WTC11 (cell line): Measurements from ENCODE around the gene COBL.

Experiments
- ATF1 ChIP-seq: sonication (generic); formaldehyde crosslinking; IDR thresholded peaks from 2 replicates; pipeline ENCODE4 v1.8.1; 2023; ENCODE audit warnings: mild to moderate bottlenecking, moderate library complexity, missing genetic modification reagents
- CTCF ChIP-seq: fragments of 200-600 bp; IDR thresholded peaks from 2 replicates; pipeline ENCODE4 v1.8.0; 2022; ENCODE audit warnings: antibody characterized with exemption
- ESRRA ChIP-seq: sonication (generic); formaldehyde crosslinking; IDR thresholded peaks from 2 replicates; pipeline ENCODE4 v1.8.1; 2022; ENCODE audit warnings: mild to moderate bottlenecking, missing genetic modification reagents, borderline replicate concordance
- HMGXB4 ChIP-seq: sonication (generic); formaldehyde crosslinking; IDR thresholded peaks from 2 replicates; pipeline ENCODE4 v1.8.1; 2023; ENCODE audit warnings: mild to moderate bottlenecking, moderate library complexity, missing genetic modification reagents
- MAX ChIP-seq: sonication (generic); formaldehyde crosslinking; IDR thresholded peaks from 2 replicates; pipeline ENCODE4 v1.8.0; 2022; ENCODE audit warnings: mild to moderate bottlenecking, missing genetic modification reagents
- NFYB ChIP-seq: sonication (generic); formaldehyde crosslinking; conservative IDR thresholded peaks from 2 replicates; pipeline ENCODE4 v1.8.0; 2022; ENCODE audit warnings: low read depth, missing genetic modification reagents
- PREB ChIP-seq: sonication (generic); formaldehyde crosslinking; IDR thresholded peaks from 2 replicates; pipeline ENCODE4 v1.8.1; 2022; ENCODE audit warnings: mild to moderate bottlenecking, missing genetic modification reagents, moderate library complexity, borderline replicate concordance
- RELA ChIP-seq: sonication (generic); formaldehyde crosslinking; IDR thresholded peaks from 2 replicates; pipeline ENCODE4 v1.8.1; 2022; ENCODE audit warnings: missing genetic modification reagents, mild to moderate bottlenecking, borderline replicate concordance
- USF1 ChIP-seq: sonication (generic); formaldehyde crosslinking; IDR thresholded peaks from 2 replicates; pipeline ENCODE4 v1.8.0; 2022; ENCODE audit warnings: mild to moderate bottlenecking, missing genetic modification reagents
- ZNF121 ChIP-seq: sonication (generic); formaldehyde crosslinking; IDR thresholded peaks from 2 replicates; pipeline ENCODE4 v1.8.0; 2023; ENCODE audit warnings: missing genetic modification reagents
- ZNF416 ChIP-seq: fragments of 250-450 bp; sonication (Bioruptor Pico); IDR thresholded peaks from 2 replicates; pipeline ENCODE4 v1.9.0; 2021; ENCODE audit warnings: mild to moderate bottlenecking, inconsistent platforms

GRCh38 chr7:51198654-51199053 is 118.0 kb downstream of the COBL start:
- no peak for TF ChIP-seq USF1 (CRISPR knock-in tag)
- no peak for TF ChIP-seq HMGXB4 (CRISPR knock-in tag)
- TF ChIP-seq MAX (CRISPR knock-in tag), result no peak
- no peak for TF ChIP-seq ZNF416 (CRISPR knock-in tag)
- no peak for TF ChIP-seq PREB
- no peak for TF ChIP-seq ESRRA (CRISPR knock-in tag)
- no peak for TF ChIP-seq NFYB (CRISPR knock-in tag)
- no peak for TF ChIP-seq CTCF
- no peak for TF ChIP-seq ZNF121 (CRISPR knock-in tag)
- TF ChIP-seq RELA (CRISPR knock-in tag), result no peak
- TF ChIP-seq ATF1 (CRISPR knock-in tag), result no peak
